GM21390 (cell line): ENCODE results near the gene MOB4.
"Not testable (repeated sequence)": the region's sequence is repeated elsewhere in the genome, so short reads cannot be mapped to it uniquely, and the experiment has no call there.

Experiments used
- ATAC-seq: cut with Tn5 transposase; IDR thresholded peaks from one replicate; pipeline ENCODE4 v1.9.1; 2021; ENCODE audit not compliant: unreplicated experiment

Gene MOB4

GRCh38 chr2:197515739-197516392, at the start of gene MOB4:
Gene MOB4, plus strand, starts transcription at chr2:197516066. Its CDS starts 21 bp downstream, at chr2:197516087.
- ATAC-seq: peak; percentile 92

GRCh38 chr2:197472166-197472565, 43.7 kb upstream of the MOB4 start:
- ATAC-seq: no peak

- no peak for ATAC-seq
These were observed 38.1 kb upstream of the MOB4 start for GRCh38 chr2:197477797-197478196.

- ATAC-seq: no peak
These were observed 35.5 kb upstream of the MOB4 start for GRCh38 chr2:197480165-197481036.

- not testable (repeated sequence) for ATAC-seq
These were observed 31.6 kb upstream of the MOB4 start for GRCh38 chr2:197484248-197484647.

- ATAC-seq: no peak
These were observed 29.7 kb upstream of the MOB4 start for GRCh38 chr2:197486175-197486574.

GRCh38 chr2:197487385-197487784, 28.5 kb upstream of the MOB4 start:
- no peak for ATAC-seq

GRCh38 chr2:197495433-197496134, 20.3 kb upstream of the MOB4 start:
- ATAC-seq: no peak

- no peak for ATAC-seq
These were observed 19.2 kb upstream of the MOB4 start for GRCh38 chr2:197496695-197497094.

- no peak for ATAC-seq
These were observed 18.5 kb upstream of the MOB4 start for GRCh38 chr2:197497326-197497725.

- no peak for ATAC-seq
These were observed 17.5 kb upstream of the MOB4 start for GRCh38 chr2:197498235-197498936.

GRCh38 chr2:197498937-197499593, 16.8 kb upstream of the MOB4 start:
- ATAC-seq: peak; percentile 22

- ATAC-seq: peak; percentile 79
These were observed 16.0 kb upstream of the MOB4 start, which contains the start of the genes HSPD1 and HSPE1 for GRCh38 chr2:197499594-197500502. Gene HSPD1, minus strand, starts transcription at chr2:197499840. Its CDS starts 992 bp downstream, at chr2:197498848. Gene HSPE1, plus strand, starts transcription at chr2:197500379. Its CDS starts 58 bp downstream, at chr2:197500437.

- peak; percentile 6 for ATAC-seq
These were observed 15.2 kb upstream of the MOB4 start for GRCh38 chr2:197500503-197501131.

- ATAC-seq: no peak
These were observed 13.7 kb upstream of the MOB4 start for GRCh38 chr2:197502201-197502600.

- ATAC-seq: no peak
These were observed 13.2 kb upstream of the MOB4 start for GRCh38 chr2:197502685-197503084.

- no peak for ATAC-seq
These were observed 11.9 kb upstream of the MOB4 start for GRCh38 chr2:197504000-197504399.

GRCh38 chr2:197504512-197504911, 11.4 kb upstream of the MOB4 start:
- no peak for ATAC-seq

GRCh38 chr2:197506658-197507057, 9.2 kb upstream of the MOB4 start:
- ATAC-seq: no peak
